ENCODE data around the gene GDI1.

DNA sequence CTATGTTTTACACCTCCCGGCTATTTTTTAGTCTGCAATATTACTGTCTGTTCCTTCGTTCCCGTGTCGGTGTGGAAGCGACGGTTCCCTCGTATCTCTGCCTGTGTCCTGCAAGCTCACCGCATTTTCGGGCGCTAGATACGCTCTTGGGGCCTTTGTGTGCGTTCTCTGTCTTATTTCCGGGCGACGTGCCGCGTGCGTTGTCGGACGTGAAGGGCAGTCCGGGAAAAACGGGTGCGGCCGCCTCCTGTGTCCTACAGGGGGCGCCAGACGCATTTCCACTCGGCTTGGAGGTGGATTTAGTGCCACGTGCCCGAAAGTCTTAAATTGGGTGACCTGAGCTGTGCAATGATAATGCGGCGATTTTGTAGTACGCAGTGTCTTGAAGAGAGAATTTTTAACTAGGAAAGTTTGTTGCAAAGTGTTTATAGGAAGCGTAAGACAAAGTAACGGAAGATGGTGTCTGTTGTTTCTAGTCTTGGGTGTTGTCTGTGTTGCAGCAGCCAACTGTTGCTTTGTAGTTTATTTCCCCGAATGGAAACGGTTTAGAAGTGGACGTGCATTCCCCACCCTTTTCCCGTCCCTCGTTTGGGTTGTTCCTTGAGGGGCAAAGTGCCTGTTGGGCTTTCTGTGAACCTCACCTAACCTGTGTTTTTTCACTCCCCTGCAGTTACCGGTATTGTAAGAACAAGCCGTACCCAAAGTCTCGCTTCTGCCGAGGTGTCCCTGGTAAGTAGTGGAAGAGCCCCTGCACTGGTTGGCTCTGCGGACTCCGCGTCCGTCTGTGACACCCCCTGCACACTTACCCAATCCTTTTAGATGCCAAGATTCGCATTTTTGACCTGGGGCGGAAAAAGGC lies 38.1 kb upstream of the GDI1 start:
- TF ChIP-seq ZNF8 (CRISPR knock-in tag; IDR thresholded peaks at IDR 0.05) (no peak), GLIS3 (CRISPR knock-in tag; IDR thresholded peaks at IDR 0.05) (no peak), PPARA (CRISPR knock-in tag; IDR thresholded peaks at IDR 0.05; ENCODE audit: borderline replicate concordance) (no peak), SNAI2 (CRISPR knock-in tag; IDR thresholded peaks at IDR 0.05) (no peak), TCF4 (CRISPR knock-in tag; IDR thresholded peaks at IDR 0.05; ENCODE audit: borderline replicate concordance) (no peak), ARNTL (CRISPR knock-in tag; IDR thresholded peaks at IDR 0.05; ENCODE audit: borderline replicate concordance, low read depth) (no peak), ZFP3 (CRISPR knock-in tag; IDR thresholded peaks at IDR 0.05) (no peak), ZNF70 (CRISPR knock-in tag; IDR thresholded peaks at IDR 0.05) (no peak), TOX (CRISPR knock-in tag; IDR thresholded peaks at IDR 0.05; ENCODE audit: borderline replicate concordance) (no peak), ZFP30 (CRISPR knock-in tag; IDR thresholded peaks at IDR 0.05) (no peak), BACH2 (CRISPR knock-in tag; IDR thresholded peaks at IDR 0.05; ENCODE audit: borderline replicate concordance) (no peak), RARB (CRISPR knock-in tag; IDR thresholded peaks at IDR 0.05) (no peak)
- TF ChIP-seq, protein P1, sequence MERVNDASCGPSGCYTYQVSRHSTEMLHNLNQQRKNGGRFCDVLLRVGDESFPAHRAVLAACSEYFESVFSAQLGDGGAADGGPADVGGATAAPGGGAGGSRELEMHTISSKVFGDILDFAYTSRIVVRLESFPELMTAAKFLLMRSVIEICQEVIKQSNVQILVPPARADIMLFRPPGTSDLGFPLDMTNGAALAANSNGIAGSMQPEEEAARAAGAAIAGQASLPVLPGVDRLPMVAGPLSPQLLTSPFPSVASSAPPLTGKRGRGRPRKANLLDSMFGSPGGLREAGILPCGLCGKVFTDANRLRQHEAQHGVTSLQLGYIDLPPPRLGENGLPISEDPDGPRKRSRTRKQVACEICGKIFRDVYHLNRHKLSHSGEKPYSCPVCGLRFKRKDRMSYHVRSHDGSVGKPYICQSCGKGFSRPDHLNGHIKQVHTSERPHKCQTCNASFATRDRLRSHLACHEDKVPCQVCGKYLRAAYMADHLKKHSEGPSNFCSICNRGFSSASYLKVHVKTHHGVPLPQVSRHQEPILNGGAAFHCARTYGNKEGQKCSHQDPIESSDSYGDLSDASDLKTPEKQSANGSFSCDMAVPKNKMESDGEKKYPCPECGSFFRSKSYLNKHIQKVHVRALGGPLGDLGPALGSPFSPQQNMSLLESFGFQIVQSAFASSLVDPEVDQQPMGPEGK (CRISPR knock-in tag; IDR thresholded peaks at IDR 0.05; ENCODE audit: borderline replicate concordance), result no peak
- TF ChIP-seq, protein P2, sequence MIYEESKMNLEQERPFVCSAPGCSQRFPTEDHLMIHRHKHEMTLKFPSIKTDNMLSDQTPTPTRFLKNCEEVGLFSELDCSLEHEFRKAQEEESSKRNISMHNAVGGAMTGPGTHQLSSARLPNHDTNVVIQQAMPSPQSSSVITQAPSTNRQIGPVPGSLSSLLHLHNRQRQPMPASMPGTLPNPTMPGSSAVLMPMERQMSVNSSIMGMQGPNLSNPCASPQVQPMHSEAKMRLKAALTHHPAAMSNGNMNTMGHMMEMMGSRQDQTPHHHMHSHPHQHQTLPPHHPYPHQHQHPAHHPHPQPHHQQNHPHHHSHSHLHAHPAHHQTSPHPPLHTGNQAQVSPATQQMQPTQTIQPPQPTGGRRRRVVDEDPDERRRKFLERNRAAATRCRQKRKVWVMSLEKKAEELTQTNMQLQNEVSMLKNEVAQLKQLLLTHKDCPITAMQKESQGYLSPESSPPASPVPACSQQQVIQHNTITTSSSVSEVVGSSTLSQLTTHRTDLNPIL (CRISPR knock-in tag; IDR thresholded peaks at IDR 0.05; ENCODE audit: low read depth), result no peak

Measured in SK-N-SH treated with all-trans-retinoic acid at 6 μM for 48 hours (cell line).